Measurements from ENCODE around the gene ABCB1. TPM values are rescaled to one million over a fixed set of nuclear protein-coding genes. Genes with fewer than 3 reads are reported as not detected.

The ABCB1 gene
- total and polyA plus RNA-seq, 9 of the 15 experiments (the other 6 are each of a cell fraction or from before 2014, with no cell fraction given): 0.03 to 0.86 (median 0.52) TPM

GRCh38 chr7:87592300-87592699 lies 8.4 kb downstream of the ABCB1 start:
- Histone ChIP-seq H3K36me3 (ENCODE audit: control insufficient read depth, insufficient read depth, low read length) (no peaks in the 10 kb centered on the region), H3K27ac (ENCODE audit: extremely low read depth, low read depth, low read length) (no peak overlapping the region), H3K4me1 (replicated peaks in 1 of 2; ENCODE audit: control insufficient read depth in 2 of 2, insufficient read depth in 2 of 2, low read length in 2 of 2) (no peaks in the 10 kb centered on the region), H3K9ac (ENCODE audit: insufficient read depth in 1 of 2, low read depth in 2 of 2, low read length in 2 of 2) (no peak overlapping the region), H3K9me1 (ENCODE audit: control insufficient read depth, insufficient read depth, low read length) (no peaks in the 10 kb centered on the region), H4K20me1 (replicated peaks; ENCODE audit: control insufficient read depth, insufficient read depth, low read length) (no peaks in the 10 kb centered on the region), H3K4me3 (no peak overlapping the region), H3K79me2 (ENCODE audit: control insufficient read depth, insufficient read depth, low read length) (no peaks in the 10 kb centered on the region), H3K27me3 (ENCODE audit: control insufficient read depth in 2 of 2, insufficient read depth in 2 of 2, low read length in 2 of 2) (no peaks in the 10 kb centered on the region), H3K9me3 (replicated peaks; ENCODE audit: control insufficient read depth, insufficient read depth, low read depth, low read length) (no peaks in the 10 kb centered on the region), H3K4me2 (ENCODE audit: insufficient read depth, low read length) (no peak overlapping the region), H2AFZ (ENCODE audit: low read depth, low read length) (no peak overlapping the region)
- POLR2A ChIA-PET: no interaction called here
- DNase-seq (ENCODE audit: extremely low read depth in 1 of 4, low spot score in 3 of 4) (no peak), ATAC-seq (no peak), FAIRE-seq (no peak)
- no TSS peak for BruUV-seq (replicated peaks)
- CTCF ChIA-PET (ENCODE audit: low intra/inter-chr PET ratio): no interaction called here
- WGBS (ENCODE audit: insufficient coverage, low coverage, missing lambda C conversion rate): 7% methylated on average over 1 of the region's 1 CpG
- in situ Hi-C loops (cut with MboI): no loop called here
- intact Hi-C loops (cut with micrococcal nuclease): no loop called here
- TF ChIP-seq TAL1 (IDR thresholded peaks at IDR 0.05): no peak
- no peak for TF ChIP-seq GMEB1 (CRISPR knock-in tag; IDR thresholded peaks at IDR 0.05)

- no peaks in the 10 kb centered on the region for H3K9me1 ChIP-seq (ENCODE audit: control insufficient read depth, insufficient read depth, low read length)
- no peak overlapping the region for H3K4me2 ChIP-seq (ENCODE audit: insufficient read depth, low read length)
- no peaks in the 10 kb centered on the region for H3K9me3 ChIP-seq (replicated peaks; ENCODE audit: control insufficient read depth, insufficient read depth, low read depth, low read length)
- no peak overlapping the region for H3K4me3 ChIP-seq
- no peak overlapping the region for H3K27ac ChIP-seq (ENCODE audit: extremely low read depth, low read depth, low read length)
- no peak overlapping the region for H2AFZ ChIP-seq (ENCODE audit: low read depth, low read length)
- H3K9ac ChIP-seq (ENCODE audit: insufficient read depth in 1 of 2, low read depth in 2 of 2, low read length in 2 of 2): no peak overlapping the region
- BruUV-seq (replicated peaks): no TSS peak
- WGBS (ENCODE audit: insufficient coverage, low coverage, missing lambda C conversion rate): 0% methylated on average over 5 of the region's 5 CpGs
- no peaks in the 10 kb centered on the region for H3K36me3 ChIP-seq (ENCODE audit: control insufficient read depth, insufficient read depth, low read length)
- H3K4me1 ChIP-seq (replicated peaks in 1 of 2; ENCODE audit: control insufficient read depth in 2 of 2, insufficient read depth in 2 of 2, low read length in 2 of 2): no peaks in the 10 kb centered on the region
- H3K79me2 ChIP-seq (ENCODE audit: control insufficient read depth, insufficient read depth, low read length): no peaks in the 10 kb centered on the region
- no peak for ATAC-seq
- DNase-seq (ENCODE audit: extremely low read depth in 1 of 4, low spot score in 3 of 4): no peak
- ChIA-PET POLR2A (interaction anchor here (0.6 kb wide), 1 partner anchor 530 kb away, joined by 3 read pairs; no protein-coding TSS in a partner anchor), CTCF (ENCODE audit: low intra/inter-chr PET ratio) (no interaction called here)
- no peaks in the 10 kb centered on the region for H4K20me1 ChIP-seq (replicated peaks; ENCODE audit: control insufficient read depth, insufficient read depth, low read length)
- no peak for FAIRE-seq
- H3K27me3 ChIP-seq (ENCODE audit: control insufficient read depth in 2 of 2, insufficient read depth in 2 of 2, low read length in 2 of 2): no peaks in the 10 kb centered on the region
- in situ Hi-C loops (cut with MboI) (no loop called here), intact Hi-C loops (cut with micrococcal nuclease) (no loop called here)
- TF ChIP-seq, protein P1, sequence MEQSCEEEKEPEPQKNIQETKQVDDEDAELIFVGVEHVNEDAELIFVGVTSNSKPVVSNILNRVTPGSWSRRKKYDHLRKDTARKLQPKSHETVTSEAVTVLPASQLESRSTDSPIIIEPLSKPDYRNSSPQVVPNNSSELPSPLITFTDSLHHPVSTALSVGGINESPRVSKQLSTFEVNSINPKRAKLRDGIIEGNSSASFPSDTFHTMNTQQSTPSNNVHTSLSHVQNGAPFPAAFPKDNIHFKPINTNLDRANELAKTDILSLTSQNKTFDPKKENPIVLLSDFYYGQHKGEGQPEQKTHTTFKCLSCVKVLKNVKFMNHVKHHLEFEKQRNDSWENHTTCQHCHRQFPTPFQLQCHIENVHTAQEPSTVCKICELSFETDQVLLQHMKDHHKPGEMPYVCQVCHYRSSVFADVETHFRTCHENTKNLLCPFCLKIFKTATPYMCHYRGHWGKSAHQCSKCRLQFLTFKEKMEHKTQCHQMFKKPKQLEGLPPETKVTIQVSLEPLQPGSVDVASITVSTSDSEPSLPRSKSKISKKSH (CRISPR knock-in tag; IDR thresholded peaks at IDR 0.05): no peak
- TF ChIP-seq JUN (IDR thresholded peaks at IDR 0.05; ENCODE audit: borderline replicate concordance, low read depth, low read length) (no peak), JUN (CRISPR knock-in tag; IDR thresholded peaks at IDR 0.05; ENCODE audit: borderline replicate concordance) (no peak), MYNN (IDR thresholded peaks at IDR 0.05) (no peak), MYNN (CRISPR knock-in tag; IDR thresholded peaks at IDR 0.05) (no peak), POLR2G (IDR thresholded peaks at IDR 0.05; ENCODE audit: low read depth, low read length) (no peak), SMARCA5 (IDR thresholded peaks at IDR 0.05) (no peak), TGIF2 (CRISPR knock-in tag; IDR thresholded peaks at IDR 0.05) (no peak), TAF1 (IDR thresholded peaks at IDR 0.05; ENCODE audit: control insufficient read depth, extremely low read depth, insufficient read depth, low read length, severe bottlenecking) (no peak), EWSR1 (IDR thresholded peaks at IDR 0.05; ENCODE audit: borderline replicate concordance, low read depth, partially characterized antibody) (no peak), ZKSCAN8 (CRISPR knock-in tag; IDR thresholded peaks at IDR 0.05) (no peak)
Observed at GRCh38 chr7:87591211-87591610, 9.5 kb downstream of the ABCB1 start.

Measured in K562 (cell line).